K562 (cell line): ENCODE results near the gene OSBPL1A. TPM values are rescaled to one million over a fixed set of nuclear protein-coding genes. Genes with fewer than 3 reads are reported as not detected.

Experiments used
- ATAC-seq: fragments of 200-7000 bp; cut with Tn5 transposase; 3 replicates; pipeline ENCODE4 v1.9.1; 2020; ENCODE audit warnings: moderate library complexity
- BruUV-seq: library from RNA; stranded (reverse); fragments of 400-500 nt; replicated peaks from 2 replicates; lab custom pipeline; 2021; lab: Mats Ljungman, UMichigan
- CTCF ChIA-PET: fragments of 300-600 bp; formaldehyde crosslinking; extraction: SDS; loops from one replicate; lab custom pipeline; 2021; ENCODE audit warnings: low intra/inter-chr PET ratio; lab: Yijun Ruan, JAX
- POLR2A ChIA-PET: fragments of 300-600, 350-650 bp; sonication (Branson Sonifier 250); formaldehyde crosslinking; extraction: SDS; loops from one replicate; lab custom pipeline; 2021; ENCODE audit warnings: antibody characterized with exemption, inconsistent platforms; lab: Yijun Ruan, JAX
- DNase-seq, 4 experiments: peaks; one replicate each; pipeline versions ENCODE4 v3.0.0 to v3.0.0-alpha.2; 2011 to 2018; ENCODE audit warnings: low spot score in 3 of 4, mixed read lengths in 3 of 4; ENCODE audit errors: extremely low read depth in 1 of 4
- FAIRE-seq: peaks from 2 replicates; lab custom pipeline; 2011; peaks lifted over from hg19 to GRCh38; lab: Jason Lieb, UNC
- H2AFZ ChIP-seq: 2 replicates; pipeline ENCODE4 v1.6.0; 2011; ENCODE audit warnings: low read depth, low read length, control low read depth, inconsistent platforms
- H3K27ac ChIP-seq: fragments of 200-600 bp; 3 replicates; pipeline ENCODE4 v1.8.0; 2011; ENCODE audit warnings: low read depth, mild to moderate bottlenecking, control low read depth, inconsistent platforms, low read length, moderate library complexity, mixed read lengths; ENCODE audit errors: extremely low read depth
- H3K27me3 ChIP-seq, 2 experiments: fragments of 300-600 bp in 1 of 2; 2 replicates in 1 of 2; 3 replicates in 1 of 2; pipeline versions ENCODE4 v1.6.0 to v1.8.0; 2011; ENCODE audit warnings: inconsistent platforms in 2 of 2, low read length in 2 of 2, mild to moderate bottlenecking in 1 of 2, mixed read lengths in 1 of 2, moderate library complexity in 1 of 2; ENCODE audit not compliant: control insufficient read depth in 2 of 2, insufficient read depth in 2 of 2
- H3K36me3 ChIP-seq: fragments of 300-600 bp; 3 replicates; pipeline ENCODE4 v1.8.0; 2011; ENCODE audit warnings: mild to moderate bottlenecking, low read length, inconsistent platforms; ENCODE audit not compliant: control insufficient read depth, insufficient read depth
- H3K4me1 ChIP-seq, 2 experiments: fragments of 200-600 bp in 1 of 2; replicated peaks in 1 of 2; 2 replicates in 1 of 2; 3 replicates in 1 of 2; pipeline versions ENCODE4 v1.5.1 to v1.8.0; 2011; ENCODE audit warnings: inconsistent platforms in 2 of 2, low read length in 2 of 2, mild to moderate bottlenecking in 1 of 2, mixed read lengths in 1 of 2, moderate library complexity in 1 of 2; ENCODE audit not compliant: control insufficient read depth in 2 of 2, insufficient read depth in 2 of 2
- H3K4me2 ChIP-seq: 2 replicates; pipeline ENCODE4 v1.6.1; 2011; ENCODE audit warnings: low read length, control low read depth, inconsistent platforms, mixed read lengths; ENCODE audit not compliant: insufficient read depth
- H3K4me3 ChIP-seq: fragments of 200-600 bp; sonication (generic), shearing (Covaris generic); 2 replicates; pipeline ENCODE4 v1.5.1; 2016; ENCODE audit warnings: control low read depth, inconsistent platforms
- H3K79me2 ChIP-seq: fragments of 200-600 bp; 3 replicates; pipeline ENCODE4 v1.8.0; 2011; ENCODE audit warnings: low read length, inconsistent platforms; ENCODE audit not compliant: control insufficient read depth, insufficient read depth
- H3K9ac ChIP-seq, 2 experiments: 2 replicates each; pipeline versions ENCODE4 v1.6.0 to v1.6.1; 2011; ENCODE audit warnings: low read depth in 2 of 2, low read length in 2 of 2, control low read depth in 1 of 2, inconsistent platforms in 1 of 2, mild to moderate bottlenecking in 1 of 2, mixed read lengths in 1 of 2; ENCODE audit not compliant: insufficient read depth in 1 of 2
- H3K9me1 ChIP-seq: one replicate; pipeline ENCODE4 v1.6.0; 2011; ENCODE audit warnings: inconsistent platforms, mild to moderate bottlenecking, low read length, moderate library complexity; ENCODE audit not compliant: control insufficient read depth, insufficient read depth
- H3K9me3 ChIP-seq: replicated peaks from 2 replicates; pipeline ENCODE4 v1.5.1; 2011; ENCODE audit warnings: low read depth, low read length, inconsistent platforms; ENCODE audit not compliant: control insufficient read depth, insufficient read depth
- H4K20me1 ChIP-seq: replicated peaks from 2 replicates; pipeline ENCODE4 v1.6.1; 2011; ENCODE audit warnings: low read length, inconsistent platforms, mixed read lengths; ENCODE audit not compliant: control insufficient read depth, insufficient read depth
- CBFB ChIP-seq: sonication (generic); formaldehyde crosslinking; IDR thresholded peaks from 2 replicates; pipeline ENCODE4 v1.4.0; 2020; ENCODE audit warnings: mild to moderate bottlenecking, missing genetic modification reagents
- CUX1 ChIP-seq: fragments of 200-800 bp; sonication (Bioruptor generic); IDR thresholded peaks from 2 replicates; pipeline ENCODE4 v1.6.1; 2016; ENCODE audit warnings: missing genetic modification characterization, missing compliant biosample characterization
- HOMEZ ChIP-seq: fragments of 250-450 bp; sonication (Bioruptor Pico); IDR thresholded peaks from 2 replicates; pipeline ENCODE4 v1.4.0; 2020; ENCODE audit warnings: mild to moderate bottlenecking, moderate library complexity
- MECOM ChIP-seq: fragments of 250-450 bp; sonication (Bioruptor Pico); IDR thresholded peaks from 2 replicates; pipeline ENCODE4 v1.8.0; 2022; ENCODE audit warnings: inconsistent platforms
- MITF ChIP-seq: IDR thresholded peaks from 2 replicates; pipeline ENCODE4 v1.6.1; 2014; ENCODE audit warnings: antibody characterized with exemption
- NUFIP1 ChIP-seq: fragments of 450-650 bp; IDR thresholded peaks from 2 replicates; pipeline ENCODE4 v1.6.1; 2018; ENCODE audit not compliant: partially characterized antibody
- TGIF2 ChIP-seq: sonication (generic); formaldehyde crosslinking; IDR thresholded peaks from 2 replicates; pipeline ENCODE4 v1.8.1; 2022; ENCODE audit warnings: mild to moderate bottlenecking, missing genetic modification reagents, moderate library complexity
- ZNF24 ChIP-seq: fragments of 450-650 bp; IDR thresholded peaks from 2 replicates; pipeline ENCODE4 v1.6.1; 2016
- WGBS: fragments of 100-300 bp; shearing (Covaris generic); methylation state at CpG from one replicate; pipeline ENCODE4 v1.1.6; 2016; ENCODE audit warnings: low coverage, mixed read lengths; ENCODE audit not compliant: insufficient coverage; ENCODE audit errors: missing lambda C conversion rate; 5-methylcytosine and 5-hydroxymethylcytosine counted together
- in situ Hi-C: fragments of 300-500 bp; cut with MboI; formaldehyde crosslinking; loops from 4 replicates; pipeline ENCODE4 v1.15.0; 2018; ENCODE audit warnings: inconsistent platforms, mixed read lengths
- intact Hi-C: fragments of 100-400 bp; cut with micrococcal nuclease; formaldehyde crosslinking; loops from 2 replicates; pipeline ENCODE4 v1.14.2; 2022
- polyA plus RNA-seq, 8 experiments: library from polyadenylated mRNA; depleted of rRNA in 4 of 8; stranded (reverse) in 5 of 8; unstranded in 3 of 8; fragments of >200 nt; fragmentation: Nextera tagmentation in 2 of 8; fragmentation: Illumina TruSeq in 1 of 8; extraction: Ambion mirVana in 2 of 8; extraction: Trizol in 1 of 8; gene quantifications; 2 replicates each; pipeline versions ENCODE4 v1.2.1 to v1.2.3, GENCODE V29; 2011 to 2014; ENCODE audit warnings: inconsistent platforms in 1 of 8, missing spikeins in 1 of 8
- total RNA-seq, 7 experiments: library from RNA; depleted of rRNA in 6 of 7; stranded (reverse); fragments of >200 nt in 6 of 7; fragmentation: Illumina TruSeq in 2 of 7; extraction: Trizol in 2 of 7; gene quantifications; 2 replicates each; pipeline versions ENCODE4 v1.2.1 to v1.2.3, GENCODE V29; 2011 to 2021; ENCODE audit warnings: low replicate concordance in 1 of 7
- TF ChIP-seq, protein P1 (sequence below): fragments of 450-650 bp; IDR thresholded peaks from 2 replicates; pipeline ENCODE4 v1.6.1; 2017; ENCODE audit warnings: antibody characterized with exemption, mild to moderate bottlenecking

The OSBPL1A gene
- total and polyA plus RNA-seq, 9 of the 15 experiments (the other 6 are each of a cell fraction or from before 2014, with no cell fraction given): 0.40 to 0.49 TPM; not detected in 7

- H4K20me1 ChIP-seq: no peaks in the 10 kb centered on the region
- no peaks in the 10 kb centered on the region for H3K9me1 ChIP-seq
- no peak for ATAC-seq
- no peak for DNase-seq
- no peak overlapping the region for H2AFZ ChIP-seq
- H3K9me3 ChIP-seq: no peaks in the 10 kb centered on the region
- no peaks in the 10 kb centered on the region for H3K79me2 ChIP-seq
- in situ Hi-C loops (no loop called here), intact Hi-C loops (no loop called here)
- no TSS peak for BruUV-seq
- H3K27me3 ChIP-seq: peaks cover 0 to 5% of the 10 kb centered on the region in 2 experiments; a peak in 1 of 5 replicates
- H3K36me3 ChIP-seq: no peaks in the 10 kb centered on the region
- no peak for FAIRE-seq
- TF ChIP-seq NUFIP1: no peak
- no peak for TF ChIP-seq CBFB (CRISPR knock-in tag)
- no peak for TF ChIP-seq MITF
- TF ChIP-seq HOMEZ (CRISPR knock-in tag): no peak
- no peak for TF ChIP-seq MECOM (CRISPR knock-in tag)
- TF ChIP-seq, protein P1, sequence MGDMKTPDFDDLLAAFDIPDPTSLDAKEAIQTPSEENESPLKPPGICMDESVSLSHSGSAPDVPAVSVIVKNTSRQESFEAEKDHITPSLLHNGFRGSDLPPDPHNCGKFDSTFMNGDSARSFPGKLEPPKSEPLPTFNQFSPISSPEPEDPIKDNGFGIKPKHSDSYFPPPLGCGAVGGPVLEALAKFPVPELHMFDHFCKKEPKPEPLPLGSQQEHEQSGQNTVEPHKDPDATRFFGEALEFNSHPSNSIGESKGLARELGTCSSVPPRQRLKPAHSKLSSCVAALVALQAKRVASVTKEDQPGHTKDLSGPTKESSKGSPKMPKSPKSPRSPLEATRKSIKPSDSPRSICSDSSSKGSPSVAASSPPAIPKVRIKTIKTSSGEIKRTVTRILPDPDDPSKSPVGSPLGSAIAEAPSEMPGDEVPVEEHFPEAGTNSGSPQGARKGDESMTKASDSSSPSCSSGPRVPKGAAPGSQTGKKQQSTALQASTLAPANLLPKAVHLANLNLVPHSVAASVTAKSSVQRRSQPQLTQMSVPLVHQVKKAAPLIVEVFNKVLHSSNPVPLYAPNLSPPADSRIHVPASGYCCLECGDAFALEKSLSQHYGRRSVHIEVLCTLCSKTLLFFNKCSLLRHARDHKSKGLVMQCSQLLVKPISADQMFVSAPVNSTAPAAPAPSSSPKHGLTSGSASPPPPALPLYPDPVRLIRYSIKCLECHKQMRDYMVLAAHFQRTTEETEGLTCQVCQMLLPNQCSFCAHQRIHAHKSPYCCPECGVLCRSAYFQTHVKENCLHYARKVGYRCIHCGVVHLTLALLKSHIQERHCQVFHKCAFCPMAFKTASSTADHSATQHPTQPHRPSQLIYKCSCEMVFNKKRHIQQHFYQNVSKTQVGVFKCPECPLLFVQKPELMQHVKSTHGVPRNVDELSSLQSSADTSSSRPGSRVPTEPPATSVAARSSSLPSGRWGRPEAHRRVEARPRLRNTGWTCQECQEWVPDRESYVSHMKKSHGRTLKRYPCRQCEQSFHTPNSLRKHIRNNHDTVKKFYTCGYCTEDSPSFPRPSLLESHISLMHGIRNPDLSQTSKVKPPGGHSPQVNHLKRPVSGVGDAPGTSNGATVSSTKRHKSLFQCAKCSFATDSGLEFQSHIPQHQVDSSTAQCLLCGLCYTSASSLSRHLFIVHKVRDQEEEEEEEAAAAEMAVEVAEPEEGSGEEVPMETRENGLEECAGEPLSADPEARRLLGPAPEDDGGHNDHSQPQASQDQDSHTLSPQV: no peak
- no peak for TF ChIP-seq TGIF2 (CRISPR knock-in tag)
- TF ChIP-seq ZNF24: no peak
- no peak for TF ChIP-seq CUX1
- H3K4me1 ChIP-seq: no peaks in the 10 kb centered on the region
- 5% methylated on average over 1 of the region's 1 CpG for WGBS
- no peak overlapping the region for H3K4me3 ChIP-seq
- ChIA-PET POLR2A (no interaction called here), CTCF (no interaction called here)
- H3K9ac ChIP-seq: no peak overlapping the region
- no peak overlapping the region for H3K27ac ChIP-seq
- no peak overlapping the region for H3K4me2 ChIP-seq
These were observed 153.9 kb downstream of the OSBPL1A start for GRCh38 chr18:24243677-24244076.
